Ecto neural progenitor cell (in vitro differentiated cells): ENCODE measurements around the gene CHCHD4.

Experiments
- DNase-seq: peaks from one replicate; pipeline ENCODE4 v3.0.0-alpha.2; 2018; ENCODE audit warnings: low spot score

Gene CHCHD4

GRCh38 chr3:14148041-14148985, 23.6 kb upstream of the CHCHD4 start:
- peak; percentile 59 for DNase-seq

GRCh38 chr3:14147617-14148016, 22.9 kb upstream of the CHCHD4 start:
- DNase-seq, result no peak

- DNase-seq, result no peak
Measured at GRCh38 chr3:14147066-14147435, 22.4 kb upstream of the CHCHD4 start.

- no peak for DNase-seq
Measured at GRCh38 chr3:14146381-14147065, 21.9 kb upstream of the CHCHD4 start.

GRCh38 chr3:14145670-14146380, 21.2 kb upstream of the CHCHD4 start:
- no peak for DNase-seq

GRCh38 chr3:14145236-14145635, 20.6 kb upstream of the CHCHD4 start:
- no peak for DNase-seq

GRCh38 chr3:14144423-14145075, 19.9 kb upstream of the CHCHD4 start:
- DNase-seq, result no peak

GRCh38 chr3:14143271-14144225, 18.9 kb upstream of the CHCHD4 start:
- no peak for DNase-seq

- no peak for DNase-seq
Measured at GRCh38 chr3:14142567-14143270, 18.0 kb upstream of the CHCHD4 start.

- no peak for DNase-seq
Measured at GRCh38 chr3:14141602-14142341, 17.1 kb upstream of the CHCHD4 start.

- DNase-seq, result no peak
Measured at GRCh38 chr3:14141144-14141543, 16.5 kb upstream of the CHCHD4 start.

- DNase-seq, result no peak
Measured at GRCh38 chr3:14140668-14141067, 16.0 kb upstream of the CHCHD4 start.

GRCh38 chr3:14139771-14140170, 15.1 kb upstream of the CHCHD4 start:
- no peak for DNase-seq

- DNase-seq, result no peak
Measured at GRCh38 chr3:14138878-14139655, 14.4 kb upstream of the CHCHD4 start.

GRCh38 chr3:14138109-14138877, 13.6 kb upstream of the CHCHD4 start:
- no peak for DNase-seq

GRCh38 chr3:14137445-14137844, 12.8 kb upstream of the CHCHD4 start:
- no peak for DNase-seq

GRCh38 chr3:14137004-14137403, 12.3 kb upstream of the CHCHD4 start:
- no peak for DNase-seq

- no peak for DNase-seq
Measured at GRCh38 chr3:14135581-14135980, 10.9 kb upstream of the CHCHD4 start.
